Adrenal gland (tissue), 12 donors: Measurements from ENCODE around the gene CST5. TPM values are rescaled to one million over a fixed set of nuclear protein-coding genes. Genes with fewer than 3 reads are reported as not detected.

Experiments
- DNase-seq, 7 donors: peaks; one replicate each; pipeline ENCODE4 v3.0.0-alpha.2; 2019 to 2020
- H3K27ac ChIP-seq, 5 donors: fragments of 200-600 bp; sonication (generic) in 4 of 5; 1 replicate in 3 of 5; 2 replicates in 2 of 5; pipeline versions ENCODE4 v1.5.1 to v1.8.0; 2016 to 2020; ENCODE audit warnings: mild to moderate bottlenecking in 1 of 5
- H3K27me3 ChIP-seq: fragments of 200-600 bp; 2 replicates; pipeline ENCODE4 v1.8.0; 2021
- H3K36me3 ChIP-seq, 2 donors: fragments of 200-600 bp; replicated peaks in 1 of 2; 1 replicate in 1 of 2; 2 replicates in 1 of 2; pipeline versions ENCODE4 v1.5.1 to v1.8.0; 2018 to 2022
- H3K4me1 ChIP-seq, 2 donors: fragments of 200-600 bp; replicated peaks in 1 of 2; 1 replicate in 1 of 2; 2 replicates in 1 of 2; pipeline versions ENCODE4 v1.5.1 to v1.8.0; 2018 to 2021
- H3K4me3 ChIP-seq, 4 donors: fragments of 200-600 bp; sonication (generic) in 3 of 4; one replicate each; pipeline ENCODE4 v1.5.1; 2016 to 2018
- H3K9me3 ChIP-seq, 3 donors: fragments of 200-600 bp; sonication (generic) in 1 of 3; replicated peaks in 1 of 3; 1 replicate in 2 of 3; 2 replicates in 1 of 3; pipeline versions ENCODE4 v1.5.1 to v1.8.0; 2016 to 2021
- CTCF ChIP-seq, 6 experiments: fragments of 450-650 bp in 4 of 6; fragments of 200-600 bp in 2 of 6; sonication (generic) in 1 of 6; IDR thresholded peaks; 1 replicate in 5 of 6; 2 replicates in 1 of 6; pipeline versions ENCODE4 v1.5.1 to v1.8.0; 2016 to 2021; ENCODE audit warnings: antibody characterized with exemption in 6 of 6, mild to moderate bottlenecking in 2 of 6, moderate library complexity in 1 of 6
- POLR2A ChIP-seq, 2 donors: fragments of 450-650 bp; IDR thresholded peaks; one replicate each; pipeline ENCODE4 v1.6.1; 2017; ENCODE audit warnings: antibody characterized with exemption in 2 of 2, mild to moderate bottlenecking in 2 of 2, moderate library complexity in 1 of 2
- WGBS, 4 donors: extraction: QIAGEN DNeasy Blood & Tissue Kit in 2 of 4; methylation state at CpG; one replicate each; pipeline versions ENCODE4 v1.1.5 to v1.1.7; 2013 to 2017; 5-methylcytosine and 5-hydroxymethylcytosine counted together
- intact Hi-C, 2 donors: fragments of 100-400 bp; cut with DNase I; formaldehyde crosslinking; loops; one replicate each; pipeline versions ENCODE4 v1.14.1 to v1.15.0; 2022 to 2023
- polyA plus RNA-seq, 3 donors: library from polyadenylated mRNA; stranded (reverse); fragments of 200-250 nt in 2 of 3; fragments of 350-450 nt in 1 of 3; fragmentation: Illumina TruSeq in 1 of 3; extraction: RNeasy Lipid Tissue Mini Kit (QIAGEN cat#74804) in 1 of 3; gene quantifications; one replicate each; pipeline ENCODE4 v1.2.3, GENCODE V29; 2013 to 2014
- total RNA-seq, 9 donors: library from RNA; depleted of rRNA in 4 of 9; stranded (reverse); fragments of >200 nt in 4 of 9; fragments of 120-200 nt in 1 of 9; fragmentation: NEBNext Ultra II Directional in 1 of 9; extraction: Animal tissue kit (Norgen Biotek cat#: 25700) in 1 of 9; gene quantifications; one replicate each; pipeline versions ENCODE4 v1.1.0 to v1.2.4, GENCODE V29; 2013 to 2023
- donor health status: healthy with polysubstance abuse.
- donor health status: Bipolar disorder and iron deficiency.
- donor health status: DM: yes; HTN: yes; CAD: no.
- donor health status: DM: no; HTN: no; CAD: no.
- donor health status: DM: no; HTN: no; CAD: no.
- donor health status: DM: yes; HTN: yes; CAD: no.

The CST5 gene
- total and polyA plus RNA-seq, 12 donors: 0.35 to 8.2 (median 1.9) TPM; not detected in 3

- TF ChIP-seq CTCF (IDR thresholded peaks at IDR 0.05) (no peak), POLR2A (IDR thresholded peaks at IDR 0.05) (no peak)
- 56 to 65% (median 60%) methylated on average over 2 of the region's 2 CpGs for WGBS, 4 donors
- no peaks in the 10 kb centered on the region for H3K4me1 ChIP-seq
- no peaks in the 10 kb centered on the region for H3K36me3 ChIP-seq
- H3K27ac ChIP-seq: no peak overlapping the region
- intact Hi-C loops: no loop called here
- DNase-seq: no peak
- no peaks in the 10 kb centered on the region for H3K9me3 ChIP-seq
- no peak overlapping the region for H3K4me3 ChIP-seq
- H3K27me3 ChIP-seq: no peaks in the 10 kb centered on the region
These were observed 47.0 kb upstream of the CST5 start for GRCh38 chr20:23926526-23926880.

DNA sequence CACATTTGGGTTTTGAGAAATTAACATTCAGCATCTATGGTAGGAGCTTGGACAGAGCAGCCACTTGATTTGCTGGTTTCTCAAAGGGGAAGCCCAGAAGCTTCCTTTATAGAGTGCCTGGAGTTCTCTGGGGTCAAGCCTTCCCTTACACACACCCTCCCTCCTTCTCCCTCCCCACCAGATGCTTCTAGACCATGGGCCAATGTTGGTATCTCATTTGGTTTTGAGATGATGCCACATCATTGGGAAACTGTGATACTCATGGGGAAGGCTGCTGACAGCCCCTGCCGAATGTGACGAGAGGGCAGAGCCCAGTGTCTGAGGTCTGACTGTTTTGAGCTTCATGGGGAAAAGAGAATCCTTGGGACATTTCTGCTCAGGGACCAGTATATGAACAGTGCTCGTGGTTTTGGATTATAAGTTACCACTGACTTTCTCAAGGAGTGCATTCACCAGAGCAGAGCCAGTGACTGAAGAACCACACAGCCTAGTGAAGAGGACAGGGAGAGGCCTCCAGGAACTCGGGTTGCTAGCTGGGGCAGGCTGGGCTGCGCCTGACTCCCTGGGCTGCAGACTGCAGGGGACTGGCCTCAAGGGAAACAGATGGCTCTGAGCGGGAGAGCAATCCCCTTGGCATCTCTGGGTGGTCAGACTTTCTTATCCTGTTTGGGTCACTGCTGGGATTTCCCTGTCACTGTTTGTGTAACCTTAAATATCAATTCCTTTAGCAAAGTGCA is 46.4 kb upstream of the CST5 start:
- Histone ChIP-seq H3K27ac (no peak overlapping the region), H3K36me3 (no peaks in the 10 kb centered on the region), H3K27me3 (no peaks in the 10 kb centered on the region), H3K9me3 (no peaks in the 10 kb centered on the region), H3K4me3 (no peak overlapping the region), H3K4me1 (no peaks in the 10 kb centered on the region)
- TF ChIP-seq POLR2A (IDR thresholded peaks at IDR 0.05) (no peak), CTCF (IDR thresholded peaks at IDR 0.05) (no peak)
- intact Hi-C loops: no loop called here
- WGBS, 4 donors: 61 to 75% (median 71%) methylated on average over 4 to 6 of the region's 6 CpGs
- no peak for DNase-seq

GRCh38 chr20:23924751-23925150 is 45.2 kb upstream of the CST5 start:
- TF ChIP-seq CTCF (IDR thresholded peaks at IDR 0.05): no peak
- no peaks in the 10 kb centered on the region for H3K9me3 ChIP-seq
- no peaks in the 10 kb centered on the region for H3K4me1 ChIP-seq
- H3K36me3 ChIP-seq: no peaks in the 10 kb centered on the region
- H3K27me3 ChIP-seq: no peaks in the 10 kb centered on the region
- 66 to 100% (median 88%) methylated on average over 2 of the region's 2 CpGs for WGBS, 4 donors
- intact Hi-C loops: no loop called here
- no peak for DNase-seq
- H3K4me3 ChIP-seq: no peak overlapping the region
- no peak overlapping the region for H3K27ac ChIP-seq

GRCh38 chr20:23923891-23924435 is 44.4 kb upstream of the CST5 start:
- Histone ChIP-seq H3K9me3 (no peaks in the 10 kb centered on the region), H3K27me3 (no peaks in the 10 kb centered on the region)

DNA sequence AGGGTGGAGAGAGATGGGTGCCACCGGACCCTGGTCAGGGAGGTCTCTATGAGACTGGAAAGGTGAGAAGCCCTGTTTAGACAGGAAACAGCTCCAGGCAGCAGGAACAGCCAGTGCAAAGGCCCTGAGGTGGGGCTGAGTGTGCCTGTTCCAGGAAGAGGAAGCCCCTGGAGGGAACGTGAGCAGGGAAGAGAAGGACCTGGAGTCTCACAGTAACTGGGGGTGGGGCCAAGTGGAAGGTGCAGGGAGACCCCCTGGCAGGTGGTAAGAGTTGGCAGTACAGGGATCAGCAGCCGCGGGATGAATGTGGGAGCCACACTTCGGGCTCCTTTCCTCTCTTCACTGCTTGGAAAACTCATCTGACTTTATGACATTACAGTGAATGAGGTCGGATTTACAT is 43.8 kb upstream of the CST5 start:
- H3K27ac ChIP-seq: no peak overlapping the region
- TF ChIP-seq POLR2A (IDR thresholded peaks at IDR 0.05) (no peak), CTCF (IDR thresholded peaks at IDR 0.05) (no peak)
- H3K36me3 ChIP-seq: no peaks in the 10 kb centered on the region
- intact Hi-C loops: no loop called here
- no peaks in the 10 kb centered on the region for H3K27me3 ChIP-seq
- no peak for DNase-seq
- H3K9me3 ChIP-seq: no peaks in the 10 kb centered on the region
- 68 to 78% (median 77%) methylated on average over 6 of the region's 6 CpGs for WGBS, 4 donors
- H3K4me1 ChIP-seq: no peaks in the 10 kb centered on the region
- no peak overlapping the region for H3K4me3 ChIP-seq

More at GRCh38 chr20:23923891-23924435, 44.4 kb upstream of the CST5 start:
- no peaks in the 10 kb centered on the region for H3K4me1 ChIP-seq
- no peak for DNase-seq
- no peak for TF ChIP-seq POLR2A (IDR thresholded peaks at IDR 0.05)
- intact Hi-C loops: no loop called here
- H3K4me3 ChIP-seq: no peak overlapping the region
- H3K36me3 ChIP-seq: no peaks in the 10 kb centered on the region
- no peak overlapping the region for H3K27ac ChIP-seq
- WGBS, 4 donors: 65 to 85% (median 75%) methylated on average over 4 to 7 of the region's 7 CpGs
